Activated T-helper 9 cell treated with anti-CD3 and anti-CD28 coated beads, Interleukin-2, amount 50 U/mL, for 16 hours (primary cell): ENCODE results near the gene SIGLEC6.
"Not testable (repeated sequence)": the region's sequence is repeated elsewhere in the genome, so short reads cannot be mapped to it uniquely, and the experiment has no call there.

Experiments used
- DNase-seq: peaks from one replicate; pipeline ENCODE4 v3.0.0-alpha.2; 2020; ENCODE audit warnings: low read depth

SIGLEC6 gene

GRCh38 chr19:51509823-51510660, 21.4 kb downstream of the SIGLEC6 start:
- DNase-seq: no peak

DNA sequence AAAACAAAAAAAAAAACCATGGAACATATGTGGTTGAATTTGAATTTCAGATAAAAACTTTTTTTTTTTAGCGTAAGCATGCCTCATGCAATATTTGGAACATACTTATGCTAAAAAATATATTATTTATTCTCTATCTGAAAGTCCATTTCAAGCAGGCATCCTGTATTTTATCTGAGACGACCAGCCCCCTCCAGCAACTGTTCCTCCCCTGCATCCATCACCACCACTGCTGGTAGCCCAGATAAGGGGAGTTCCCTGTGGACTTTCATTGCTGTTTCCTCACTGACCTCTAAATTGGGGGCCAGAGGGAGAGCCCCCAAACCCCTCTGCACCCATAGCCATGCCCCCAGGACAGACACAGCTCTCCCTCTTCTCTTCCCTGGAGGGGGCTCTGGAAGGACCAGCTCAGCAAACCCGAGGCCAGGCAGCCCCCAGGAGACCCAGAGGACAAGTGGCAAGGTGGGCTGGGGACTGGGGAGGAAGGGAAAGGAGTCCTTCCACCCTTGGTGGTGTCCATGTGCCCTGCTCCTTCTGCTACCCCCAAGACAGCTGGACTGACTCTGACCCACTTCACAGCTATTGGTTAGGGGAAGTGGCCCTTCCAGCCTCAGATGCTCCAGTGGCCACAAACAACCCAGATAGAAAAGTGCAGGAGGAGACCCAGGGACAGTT, 23.3 kb downstream of the SIGLEC6 start:
- DNase-seq: no peak

DNA sequence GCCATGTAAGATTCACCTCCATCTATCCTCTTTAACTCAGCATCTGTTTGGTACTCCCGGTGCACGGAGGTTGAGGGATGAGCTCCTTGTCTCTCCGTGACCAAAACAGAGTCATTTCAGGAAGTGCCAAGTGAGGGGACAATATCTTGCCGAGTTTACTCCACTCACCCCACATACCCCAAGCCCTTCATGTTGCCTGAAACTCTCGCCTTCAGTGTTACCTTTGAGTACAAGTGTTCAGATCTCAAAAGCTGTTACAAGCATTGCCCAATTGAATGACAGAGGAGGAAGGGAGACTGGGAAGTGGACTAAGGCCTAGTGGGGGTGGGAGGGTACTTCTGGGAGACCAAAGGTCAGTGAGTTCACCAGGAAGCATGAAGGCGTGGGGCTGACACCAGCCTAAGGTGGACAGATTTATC, 23.8 kb downstream of the SIGLEC6 start:
- no peak for DNase-seq

DNA sequence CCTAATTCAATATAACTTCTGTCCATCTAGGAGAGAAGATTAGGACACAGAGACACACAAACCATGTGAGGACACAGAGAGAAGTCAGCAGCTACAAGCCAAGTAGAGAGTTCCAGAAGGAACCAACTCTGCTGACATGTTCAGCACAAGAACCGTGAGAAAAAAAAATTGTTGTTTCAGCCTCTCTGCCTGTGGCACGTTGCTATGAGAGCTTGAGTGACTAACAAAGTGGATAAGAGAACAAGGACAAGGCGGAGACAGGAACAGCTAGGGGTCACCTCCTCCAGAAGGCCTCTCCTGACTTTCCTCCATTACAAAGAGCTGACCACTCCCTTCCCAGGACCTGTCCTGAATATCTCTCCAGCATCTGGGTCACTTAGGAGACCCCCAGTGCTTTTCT, 24.3 kb downstream of the SIGLEC6 start:
- DNase-seq: no peak

DNA sequence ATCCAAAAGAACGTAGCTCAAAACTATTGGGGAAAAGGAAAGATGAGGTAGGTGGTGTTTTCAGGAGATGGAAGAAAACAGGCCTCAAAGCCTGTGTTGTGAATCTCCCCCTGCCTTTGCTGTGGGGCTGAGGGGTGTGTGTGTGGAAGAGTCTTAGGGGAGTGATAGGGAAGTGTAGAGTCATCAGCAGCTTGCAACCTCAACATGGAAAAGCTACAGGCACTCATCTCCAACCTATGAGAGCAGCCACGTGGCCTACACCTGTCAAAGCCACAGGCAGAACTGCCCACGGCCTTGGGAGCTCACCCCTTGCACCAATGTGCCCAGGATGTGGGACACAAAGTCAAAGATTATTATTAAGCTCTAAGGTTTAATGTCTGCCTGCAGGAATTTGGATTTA, 25.6 kb downstream of the SIGLEC6 start:
- no peak for DNase-seq

GRCh38 chr19:51503896-51504295, 27.6 kb downstream of the SIGLEC6 start:
- DNase-seq: no peak

DNA sequence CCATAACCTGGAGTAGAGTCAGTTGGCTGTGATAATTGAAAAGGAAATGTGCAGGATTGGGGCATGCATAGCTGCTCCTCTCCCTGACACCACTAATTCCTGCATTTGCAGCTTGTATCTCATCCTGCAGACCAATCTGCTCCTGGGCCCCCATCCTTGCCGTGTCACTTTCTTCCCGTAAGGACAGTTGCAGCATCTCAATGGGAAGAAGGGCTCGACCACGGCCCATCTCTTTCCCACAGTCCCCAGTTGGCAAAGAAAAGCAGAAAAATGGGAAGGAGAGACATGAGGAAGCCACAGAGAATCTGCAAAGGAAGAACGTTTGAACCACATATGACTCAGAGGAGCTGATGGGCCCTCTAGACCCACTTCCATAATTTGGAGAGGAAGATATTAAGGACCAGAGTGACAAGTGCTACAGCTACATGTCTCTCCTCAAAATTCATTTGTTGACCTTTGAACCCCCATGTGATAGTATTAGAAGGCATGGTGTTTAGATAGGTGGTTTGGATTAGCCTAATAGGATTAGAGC, 28.1 kb downstream of the SIGLEC6 start:
- DNase-seq: no peak

- DNase-seq: no peak
These were observed 29.7 kb downstream of the SIGLEC6 start, which contains the start of gene SIGLEC12 for GRCh38 chr19:51501594-51502263. TSS of gene SIGLEC12 (minus strand) at chr19:51501800. CDS start at chr19:51501733, 67 bp downstream.

GRCh38 chr19:51500931-51501330, 30.5 kb downstream of the SIGLEC6 start:
- DNase-seq: not testable (repeated sequence)

- no peak for DNase-seq
These were observed 33.8 kb downstream of the SIGLEC6 start for GRCh38 chr19:51497666-51498065.

- no peak for DNase-seq
These were observed 37.7 kb downstream of the SIGLEC6 start for GRCh38 chr19:51493776-51494175.

DNA sequence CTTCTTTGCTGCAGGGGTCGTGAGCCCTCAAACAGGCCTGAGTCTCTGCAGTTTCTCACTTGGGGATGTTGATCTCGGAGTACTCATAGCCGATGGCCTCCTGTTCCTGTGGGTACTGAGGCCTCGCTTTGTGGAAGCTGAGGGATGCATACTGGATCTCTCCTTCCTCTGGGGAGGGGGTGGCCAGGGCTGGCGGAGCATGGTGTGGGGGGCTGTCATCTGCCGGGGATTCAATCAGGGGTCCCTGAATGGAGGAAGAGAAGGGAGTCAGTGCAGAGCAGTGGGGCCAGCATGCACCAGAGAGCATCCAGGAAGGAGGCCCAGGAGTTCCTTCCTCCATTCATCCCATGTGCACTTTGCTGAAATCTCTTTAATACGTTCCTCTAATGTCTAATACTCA, 39.9 kb downstream of the SIGLEC6 start:
- DNase-seq: no peak

- DNase-seq: no peak
These were observed 40.8 kb downstream of the SIGLEC6 start for GRCh38 chr19:51490676-51491075.

DNA sequence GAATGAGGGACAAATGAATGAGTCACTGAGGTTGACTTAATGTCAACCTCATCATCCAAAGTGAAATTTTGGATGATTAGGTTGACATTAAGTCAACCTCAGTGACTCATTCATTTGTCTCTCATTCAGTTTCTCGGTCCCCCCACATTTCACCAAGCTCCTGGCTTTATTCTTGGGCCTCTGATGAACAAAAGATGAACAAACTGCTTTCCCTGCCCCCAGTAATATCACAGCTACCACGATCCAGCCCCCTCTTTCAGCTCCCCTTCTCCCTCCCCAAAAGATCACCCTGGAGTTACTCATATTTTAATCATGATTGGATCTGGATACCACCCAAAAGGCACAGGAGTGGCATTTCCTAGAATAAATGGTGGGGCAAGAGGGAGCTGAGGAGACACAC, 42.4 kb downstream of the SIGLEC6 start:
- no peak for DNase-seq

- DNase-seq: no peak
These were observed 43.0 kb downstream of the SIGLEC6 start for GRCh38 chr19:51488491-51488890.

GRCh38 chr19:51485960-51486660, 45.4 kb downstream of the SIGLEC6 start:
- DNase-seq: no peak

DNA sequence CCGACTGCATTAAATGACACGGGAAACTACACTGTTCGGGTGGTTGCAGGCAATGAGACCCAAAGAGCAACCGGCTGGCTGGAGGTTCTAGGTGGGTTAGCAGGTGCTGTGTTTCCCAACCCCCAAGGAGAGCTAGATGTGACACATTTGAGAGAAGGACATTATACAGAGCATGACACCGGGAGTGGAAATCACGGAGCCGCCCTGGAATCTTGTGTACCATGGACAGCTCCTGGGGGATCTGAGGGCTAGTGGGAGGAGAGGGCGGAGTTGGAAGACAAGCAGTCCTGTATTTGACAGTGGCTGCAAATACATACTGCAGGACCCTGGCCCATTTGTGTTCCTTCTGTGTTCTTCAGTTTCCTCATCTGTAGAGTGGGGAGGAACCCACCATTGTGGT, 50.9 kb downstream of the SIGLEC6 start:
- no peak for DNase-seq

DNA sequence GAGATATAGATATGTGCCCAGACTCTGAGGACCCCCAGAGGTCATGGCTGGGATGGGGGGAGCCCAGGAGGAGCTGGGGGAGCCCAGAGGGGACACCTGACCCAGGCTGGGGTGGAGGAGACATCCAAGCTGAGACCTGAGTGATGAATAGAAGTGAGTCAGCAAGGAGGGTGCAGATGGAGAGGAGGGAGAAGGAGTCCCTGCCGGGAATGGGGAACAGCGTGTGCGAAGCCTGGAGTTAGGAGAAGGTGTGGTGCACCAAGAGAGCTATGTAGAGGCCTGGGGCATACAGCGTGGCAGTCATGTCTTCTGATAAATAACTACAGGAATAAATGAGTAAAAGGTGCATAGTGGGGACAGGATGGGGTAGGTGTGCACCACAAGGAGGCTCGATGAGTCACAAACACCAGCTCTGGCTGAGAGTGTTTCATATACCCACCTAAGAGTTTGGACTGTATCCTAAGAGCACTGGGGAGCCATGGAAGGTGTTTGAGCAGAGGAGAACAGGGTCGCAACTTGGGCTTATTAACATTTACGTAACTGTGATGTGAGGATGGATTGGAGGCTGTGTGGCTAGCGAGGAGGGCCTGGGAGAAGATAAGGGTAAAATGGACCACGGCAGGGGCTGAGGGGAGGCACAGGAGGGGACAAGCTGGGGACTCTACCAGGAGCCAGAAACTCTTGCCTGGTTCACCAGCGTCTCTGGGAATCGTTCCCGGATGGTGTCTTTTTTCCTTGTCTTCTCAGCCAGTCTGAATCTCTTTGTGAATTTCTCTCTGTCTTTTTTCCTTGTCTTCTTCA, 51.7 kb downstream of the SIGLEC6 start:
- DNase-seq: no peak

- DNase-seq: no peak
These were observed 52.9 kb downstream of the SIGLEC6 start, which contains the start of gene CEACAM18 for GRCh38 chr19:51478381-51479234. TSS of gene CEACAM18 (plus strand) at chr19:51478539.

DNA sequence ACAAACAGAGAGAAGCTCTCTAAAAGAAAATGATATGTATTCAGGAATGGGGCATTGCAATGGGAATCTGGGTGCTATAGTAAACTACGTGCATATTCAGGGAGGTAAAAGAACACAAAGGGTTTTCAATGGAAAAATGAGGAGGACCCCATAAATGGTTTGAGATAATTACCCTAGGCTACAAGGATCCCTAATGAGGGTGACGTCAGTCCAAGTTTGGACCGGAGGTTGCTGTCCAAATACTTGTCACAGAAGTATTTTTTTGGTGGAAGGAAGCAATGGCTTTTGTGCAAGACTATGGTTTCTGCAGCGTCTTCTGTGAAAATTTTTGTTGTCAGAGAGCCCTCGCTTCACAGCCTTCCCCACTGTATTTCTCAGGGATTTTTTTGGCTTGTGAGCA, 54.1 kb downstream of the SIGLEC6 start:
- DNase-seq: no peak
